Activated effector memory CD4-positive, alpha-beta T cell treated with anti-CD3 and anti-CD28 coated beads, Interleukin-2, amount 50 U/mL, for 16 hours (primary cell): ENCODE data around the gene DMD.

Experiments
- DNase-seq: peaks from one replicate; pipeline ENCODE4 v3.0.0-alpha.2; 2020

Gene DMD

GRCh38 chrX:31563792-31564191 lies 1647.6 kb downstream of the DMD start:
- no peak for DNase-seq

GRCh38 chrX:31555506-31555905 lies 1655.8 kb downstream of the DMD start:
- DNase-seq = no peak

- DNase-seq = no peak
Measured at GRCh38 chrX:31551913-31552312, 1659.4 kb downstream of the DMD start.

- DNase-seq = no peak
Measured at GRCh38 chrX:31550158-31550557, 1661.2 kb downstream of the DMD start.

GRCh38 chrX:31547816-31548215 lies 1663.5 kb downstream of the DMD start:
- no peak for DNase-seq

- no peak for DNase-seq
Measured at GRCh38 chrX:31547416-31547815, 1663.9 kb downstream of the DMD start.

- no peak for DNase-seq
Measured at GRCh38 chrX:31546126-31546525, 1665.2 kb downstream of the DMD start.

- no peak for DNase-seq
Measured at GRCh38 chrX:31545726-31546125, 1665.6 kb downstream of the DMD start.

- no peak for DNase-seq
Measured at GRCh38 chrX:31545191-31545590, 1666.2 kb downstream of the DMD start.

- DNase-seq = no peak
Measured at GRCh38 chrX:31543634-31544033, 1667.7 kb downstream of the DMD start.

- no peak for DNase-seq
Measured at GRCh38 chrX:31542566-31542965, 1668.8 kb downstream of the DMD start.

GRCh38 chrX:31540313-31540712 lies 1671.0 kb downstream of the DMD start:
- no peak for DNase-seq

GRCh38 chrX:31527455-31528126 lies 1683.8 kb downstream of the DMD start:
- DNase-seq = no peak

- no peak for DNase-seq
Measured at GRCh38 chrX:31523884-31524536, 1687.3 kb downstream of the DMD start.

GRCh38 chrX:31522760-31523159 lies 1688.6 kb downstream of the DMD start:
- no peak for DNase-seq

- DNase-seq = no peak
Measured at GRCh38 chrX:31521941-31522340, 1689.4 kb downstream of the DMD start.

- DNase-seq = no peak
Measured at GRCh38 chrX:31516527-31516926, 1694.8 kb downstream of the DMD start.

- DNase-seq = no peak
Measured at GRCh38 chrX:31508338-31508737, 1703.0 kb downstream of the DMD start.

GRCh38 chrX:31506928-31507327 lies 1704.4 kb downstream of the DMD start:
- no peak for DNase-seq

- no peak for DNase-seq
Measured at GRCh38 chrX:31506360-31506759, 1705.0 kb downstream of the DMD start.

- DNase-seq = no peak
Measured at GRCh38 chrX:31500921-31501320, 1710.4 kb downstream of the DMD start.

- DNase-seq = no peak
Measured at GRCh38 chrX:31499109-31499508, 1712.2 kb downstream of the DMD start.

GRCh38 chrX:31497086-31497485 lies 1714.3 kb downstream of the DMD start:
- no peak for DNase-seq

GRCh38 chrX:31487951-31488350 lies 1723.4 kb downstream of the DMD start:
- DNase-seq = no peak

- no peak for DNase-seq
Measured at GRCh38 chrX:31483336-31483735, 1728.0 kb downstream of the DMD start.
